MM.1S (cell line): Measurements from ENCODE around the gene ELMO3.

ENCODE experiments used
- EZH2 ChIP-seq: fragments of 300-600 bp; sonication (generic); optimal IDR thresholded peaks from 2 replicates; pipeline ENCODE3; 2017; ENCODE audit warnings: low read depth, mild to moderate bottlenecking, antibody characterized with exemption, low read length, mixed read lengths
- TF ChIP-seq, protein P1 (sequence below): fragments of 300-600 bp; sonication (generic); IDR thresholded peaks from 2 replicates; pipeline ENCODE4 v1.5.1; 2016; ENCODE audit warnings: antibody characterized with exemption, low read length, mixed read lengths

DNA sequence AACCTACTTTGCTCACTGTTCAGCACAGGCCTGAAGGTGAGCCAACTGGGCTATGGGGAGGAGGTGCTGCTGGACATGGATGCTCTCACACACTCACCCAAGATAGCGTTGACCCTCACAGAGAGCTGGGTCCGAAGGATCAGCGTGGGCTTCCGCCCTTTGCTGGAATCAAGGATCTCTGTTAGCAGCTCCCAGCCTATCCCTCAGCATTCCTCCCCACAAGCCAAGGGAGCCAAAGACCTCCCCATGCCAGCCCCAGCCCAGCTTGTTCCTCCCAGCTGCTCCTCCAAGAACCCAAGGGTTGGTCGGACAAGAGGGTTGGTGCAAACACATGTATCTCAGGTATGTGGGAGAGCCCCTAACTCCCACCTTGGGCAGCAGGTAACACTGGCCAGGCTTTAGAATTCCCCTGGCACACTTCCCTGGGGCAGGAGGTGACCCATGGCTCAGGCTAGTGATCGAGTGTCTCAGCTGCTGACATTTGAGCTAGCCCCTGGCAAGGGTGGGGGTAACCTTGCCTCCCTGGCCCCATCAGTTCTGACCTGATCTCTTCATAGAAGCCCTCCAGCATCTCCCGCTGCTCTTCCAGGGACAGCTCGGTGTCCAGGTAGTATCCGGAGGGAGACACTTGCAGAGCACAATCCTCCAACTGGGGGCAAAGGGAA lies 40.0 kb downstream of the ELMO3 start:
- TF ChIP-seq, protein P1, sequence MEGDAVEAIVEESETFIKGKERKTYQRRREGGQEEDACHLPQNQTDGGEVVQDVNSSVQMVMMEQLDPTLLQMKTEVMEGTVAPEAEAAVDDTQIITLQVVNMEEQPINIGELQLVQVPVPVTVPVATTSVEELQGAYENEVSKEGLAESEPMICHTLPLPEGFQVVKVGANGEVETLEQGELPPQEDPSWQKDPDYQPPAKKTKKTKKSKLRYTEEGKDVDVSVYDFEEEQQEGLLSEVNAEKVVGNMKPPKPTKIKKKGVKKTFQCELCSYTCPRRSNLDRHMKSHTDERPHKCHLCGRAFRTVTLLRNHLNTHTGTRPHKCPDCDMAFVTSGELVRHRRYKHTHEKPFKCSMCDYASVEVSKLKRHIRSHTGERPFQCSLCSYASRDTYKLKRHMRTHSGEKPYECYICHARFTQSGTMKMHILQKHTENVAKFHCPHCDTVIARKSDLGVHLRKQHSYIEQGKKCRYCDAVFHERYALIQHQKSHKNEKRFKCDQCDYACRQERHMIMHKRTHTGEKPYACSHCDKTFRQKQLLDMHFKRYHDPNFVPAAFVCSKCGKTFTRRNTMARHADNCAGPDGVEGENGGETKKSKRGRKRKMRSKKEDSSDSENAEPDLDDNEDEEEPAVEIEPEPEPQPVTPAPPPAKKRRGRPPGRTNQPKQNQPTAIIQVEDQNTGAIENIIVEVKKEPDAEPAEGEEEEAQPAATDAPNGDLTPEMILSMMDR, result no peak
- TF ChIP-seq EZH2, result no peak
